PC-3 (cell line): ENCODE measurements around the gene MYO1H.

Experiments used
- CTCF ChIP-seq: fragments of 300-600 bp; sonication (generic); conservative IDR thresholded peaks from 2 replicates; pipeline ENCODE4 v1.5.1; 2017; ENCODE audit warnings: antibody characterized with exemption, low read depth, mild to moderate bottlenecking, low read length
- EZH2 ChIP-seq: fragments of 300-600 bp; sonication (generic); IDR thresholded peaks from one replicate; pipeline ENCODE4 v1.6.1; 2017; ENCODE audit warnings: antibody characterized with exemption, mild to moderate bottlenecking, low read length; ENCODE audit not compliant: unreplicated experiment
- EZH2phosphoT487 ChIP-seq: fragments of 300-600 bp; sonication (generic); IDR thresholded peaks from 2 replicates; pipeline ENCODE4 v1.6.1; 2018; ENCODE audit warnings: mild to moderate bottlenecking, antibody characterized with exemption, low read length, borderline replicate concordance

GRCh38 chr12:109475121-109475520 lies 127.4 kb downstream of the MYO1H start:
- TF ChIP-seq CTCF (no peak), EZH2 (no peak), EZH2phosphoT487 (no peak)
